ENCODE measurements around the gene ATP6V0A1. TPM values are rescaled to one million over a fixed set of nuclear protein-coding genes. Genes with fewer than 3 reads are reported as not detected.

ATP6V0A1 gene
- total RNA-seq, 2 donors from 2014 or later: 78.0 to 80.3 TPM

- Histone ChIP-seq H3K9me3 (no peaks in the 10 kb centered on the region), H3K27ac (peak overlapping the region in 1 of 2 donors; percentile 75), H3K4me1 (replicated peaks) (peaks cover 8% of the 10 kb centered on the region), H3K36me3 (peaks cover 0 to 8% of the 10 kb centered on the region in 2 donors), H3K27me3 (replicated peaks; ENCODE audit: insufficient read depth) (no peaks in the 10 kb centered on the region), H3K4me3 (no peak overlapping the region)
- no peak for TF ChIP-seq POLR2AphosphoS5 (IDR thresholded peaks at IDR 0.05)
- TF ChIP-seq, protein P1, sequence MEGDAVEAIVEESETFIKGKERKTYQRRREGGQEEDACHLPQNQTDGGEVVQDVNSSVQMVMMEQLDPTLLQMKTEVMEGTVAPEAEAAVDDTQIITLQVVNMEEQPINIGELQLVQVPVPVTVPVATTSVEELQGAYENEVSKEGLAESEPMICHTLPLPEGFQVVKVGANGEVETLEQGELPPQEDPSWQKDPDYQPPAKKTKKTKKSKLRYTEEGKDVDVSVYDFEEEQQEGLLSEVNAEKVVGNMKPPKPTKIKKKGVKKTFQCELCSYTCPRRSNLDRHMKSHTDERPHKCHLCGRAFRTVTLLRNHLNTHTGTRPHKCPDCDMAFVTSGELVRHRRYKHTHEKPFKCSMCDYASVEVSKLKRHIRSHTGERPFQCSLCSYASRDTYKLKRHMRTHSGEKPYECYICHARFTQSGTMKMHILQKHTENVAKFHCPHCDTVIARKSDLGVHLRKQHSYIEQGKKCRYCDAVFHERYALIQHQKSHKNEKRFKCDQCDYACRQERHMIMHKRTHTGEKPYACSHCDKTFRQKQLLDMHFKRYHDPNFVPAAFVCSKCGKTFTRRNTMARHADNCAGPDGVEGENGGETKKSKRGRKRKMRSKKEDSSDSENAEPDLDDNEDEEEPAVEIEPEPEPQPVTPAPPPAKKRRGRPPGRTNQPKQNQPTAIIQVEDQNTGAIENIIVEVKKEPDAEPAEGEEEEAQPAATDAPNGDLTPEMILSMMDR (IDR thresholded peaks at IDR 0.05): no peak
- TF ChIP-seq POLR2A (IDR thresholded peaks at IDR 0.05): no peak
- 92% methylated on average over 4 of the region's 4 CpGs for WGBS
- DNase-seq (ENCODE audit: low spot score): no peak
- intact Hi-C loops (cut with DNase I): loop anchor here (5.0 kb wide), 1 partner anchor 50 kb away; the partner anchor contains the start of gene ATP6V0A1
Observed at GRCh38 chr17:42507671-42508070, 49.0 kb downstream of the ATP6V0A1 start.

GRCh38 chr17:42508426-42509165 is 49.9 kb downstream of the ATP6V0A1 start:
- Histone ChIP-seq H3K9me3 (no peaks in the 10 kb centered on the region), H3K4me1 (replicated peaks) (peaks cover 8% of the 10 kb centered on the region), H3K36me3 (no peaks in the 10 kb centered on the region), H3K4me3 (no peak overlapping the region), H3K27ac (peak overlapping the region; percentile 72 to 75), H3K27me3 (replicated peaks; ENCODE audit: insufficient read depth) (no peaks in the 10 kb centered on the region)
- intact Hi-C loops (cut with DNase I): loop anchor here (5.0 kb wide), 1 partner anchor 51 kb away; the partner anchor contains the start of gene ATP6V0A1
- no peak for DNase-seq (ENCODE audit: low spot score)
- TF ChIP-seq, protein P1 (IDR thresholded peaks at IDR 0.05): no peak
- TF ChIP-seq POLR2A (IDR thresholded peaks at IDR 0.05) (no peak), POLR2AphosphoS5 (IDR thresholded peaks at IDR 0.05) (no peak)
- WGBS: 80% methylated on average over 12 of the region's 12 CpGs

DNA sequence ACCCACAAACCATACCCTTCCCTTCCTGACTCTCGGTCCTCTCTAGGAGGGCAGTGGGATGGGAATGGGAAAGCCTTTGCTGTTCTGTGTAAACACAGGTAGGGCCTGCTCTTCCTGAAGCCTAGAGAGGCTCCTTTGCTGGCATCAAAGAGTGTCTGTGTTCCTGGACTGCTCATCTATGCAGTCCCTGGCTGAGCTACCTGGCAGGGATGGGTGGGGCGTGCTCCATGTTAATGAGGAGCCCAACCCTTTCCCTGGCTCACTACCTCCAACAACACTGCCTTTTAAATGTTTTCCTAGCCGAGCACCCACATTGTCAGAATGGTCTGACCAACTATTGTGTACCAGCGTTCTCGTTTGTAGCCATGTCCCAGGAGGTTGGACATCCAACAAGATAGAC is 50.7 kb downstream of the ATP6V0A1 start:
- Histone ChIP-seq H3K36me3 (no peaks in the 10 kb centered on the region), H3K27ac (peak overlapping the region; percentile 72 to 75), H3K27me3 (replicated peaks; ENCODE audit: insufficient read depth) (no peaks in the 10 kb centered on the region), H3K9me3 (no peaks in the 10 kb centered on the region), H3K4me1 (replicated peaks) (peaks cover 8% of the 10 kb centered on the region), H3K4me3 (no peak overlapping the region)
- intact Hi-C loops (cut with DNase I): loop anchor here (5.0 kb wide), 1 partner anchor 52 kb away; the partner anchor contains the start of gene ATP6V0A1
- WGBS: 46% methylated on average over 5 of the region's 5 CpGs
- DNase-seq (ENCODE audit: low spot score): peak; percentile 76
- TF ChIP-seq POLR2A (IDR thresholded peaks at IDR 0.05) (no peak), POLR2AphosphoS5 (IDR thresholded peaks at IDR 0.05) (peak; percentile 48)

DNA sequence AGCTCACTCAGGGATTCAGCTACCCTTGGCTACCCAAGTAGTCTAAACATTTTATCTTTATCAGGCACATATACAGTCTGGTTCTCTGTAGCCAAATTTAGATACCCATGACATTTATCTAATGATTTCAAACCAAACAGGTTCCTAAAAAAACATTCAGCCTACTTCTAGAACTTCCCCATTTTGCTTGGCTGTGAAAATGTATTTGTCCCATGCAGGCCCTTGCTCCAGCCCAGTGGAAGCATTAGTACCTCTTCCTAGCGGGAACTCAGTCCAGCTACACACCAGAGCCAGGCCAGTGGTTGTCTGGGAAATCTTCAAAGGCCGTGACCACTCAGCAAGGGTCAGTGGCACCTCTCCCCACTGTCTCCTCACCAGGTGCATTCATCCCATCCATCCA is 51.2 kb downstream of the ATP6V0A1 start:
- no peak for DNase-seq (ENCODE audit: low spot score)
- H3K36me3 ChIP-seq: no peaks in the 10 kb centered on the region
- no peaks in the 10 kb centered on the region for H3K27me3 ChIP-seq (replicated peaks; ENCODE audit: insufficient read depth)
- H3K4me1 ChIP-seq (replicated peaks): peaks cover 8% of the 10 kb centered on the region
- 82% methylated on average over 2 of the region's 2 CpGs for WGBS
- peak overlapping the region; percentile 72 to 75 for H3K27ac ChIP-seq
- no peak overlapping the region for H3K4me3 ChIP-seq
- TF ChIP-seq POLR2A (IDR thresholded peaks at IDR 0.05) (no peak), POLR2AphosphoS5 (IDR thresholded peaks at IDR 0.05) (no peak)
- TF ChIP-seq, protein P1 (IDR thresholded peaks at IDR 0.05): no peak
- H3K9me3 ChIP-seq: no peaks in the 10 kb centered on the region
- intact Hi-C loops (cut with DNase I): loop anchor here (5.0 kb wide), 2 partner anchors 53 to 188 kb away; partner anchors contain the start of gene ATP6V0A1

- 79% methylated on average over 9 of the region's 9 CpGs for WGBS
- Histone ChIP-seq H3K27me3 (replicated peaks; ENCODE audit: insufficient read depth) (no peaks in the 10 kb centered on the region), H3K27ac (peak overlapping the region; percentile 52 to 74), H3K9me3 (no peaks in the 10 kb centered on the region), H3K4me1 (replicated peaks) (peaks cover 8% of the 10 kb centered on the region), H3K36me3 (no peaks in the 10 kb centered on the region), H3K4me3 (no peak overlapping the region)
- TF ChIP-seq, protein P1 (IDR thresholded peaks at IDR 0.05): no peak
- TF ChIP-seq POLR2AphosphoS5 (IDR thresholded peaks at IDR 0.05) (no peak), POLR2A (IDR thresholded peaks at IDR 0.05) (no peak)
- intact Hi-C loops (cut with DNase I): loop anchor here (5.0 kb wide), 1 partner anchor 190 kb away; no protein-coding TSS in a partner anchor
- no peak for DNase-seq (ENCODE audit: low spot score)
Observed at GRCh38 chr17:42512246-42512645, 53.6 kb downstream of the ATP6V0A1 start.
